GM12878 (cell line): ENCODE data around the gene APEX2. TPM values are rescaled to one million over a fixed set of nuclear protein-coding genes. Genes with fewer than 3 reads are reported as not detected.
A peak's percentile ranks its signal among the peaks of the same experiment; 100 is the strongest.

Experiments
- ATAC-seq: fragments of 200-7000 bp; cut with Tn5 transposase; 3 replicates; pipeline ENCODE4 v1.9.1; 2020; ENCODE audit warnings: mild to moderate bottlenecking, moderate library complexity
- BruUV-seq: library from RNA; stranded (reverse); fragments of 400-500 nt; replicated peaks from 2 replicates; lab custom pipeline; 2021; lab: Mats Ljungman, UMichigan
- CTCF ChIA-PET: fragments of 300-600 bp; sonication (Branson Sonifier 250); formaldehyde crosslinking; extraction: SDS; loops from one replicate; lab custom pipeline; 2021; ENCODE audit warnings: inconsistent platforms; lab: Yijun Ruan, JAX
- POLR2A ChIA-PET: fragments of 350-600 bp; formaldehyde crosslinking; extraction: SDS; loops from one replicate; lab custom pipeline; 2021; ENCODE audit warnings: inconsistent platforms; lab: Charles Lee
- RAD21 ChIA-PET: fragments of 300-600 bp; sonication (Branson Sonifier 250); formaldehyde crosslinking; loops from one replicate; lab custom pipeline; 2023; ENCODE audit warnings: antibody characterized with exemption; ENCODE audit not compliant: unreplicated experiment; lab: Charles Lee
- SMC1A ChIA-PET: fragments of 300-600 bp; sonication (Branson Sonifier 250); formaldehyde crosslinking; loops from one replicate; lab custom pipeline; 2023; ENCODE audit not compliant: unreplicated experiment, uncharacterized antibody; lab: Charles Lee
- DNase-seq: peaks from one replicate; pipeline ENCODE4 v3.0.0-alpha.2; 2011; ENCODE audit warnings: low read depth, low spot score
- FAIRE-seq: peaks from 3 replicates; lab custom pipeline; 2011; peaks lifted over from hg19 to GRCh38; lab: Jason Lieb, UNC
- H2AFZ ChIP-seq: 2 replicates; pipeline ENCODE4 v1.6.0; 2011; ENCODE audit warnings: low read depth, low read length, control low read depth; ENCODE audit not compliant: control insufficient read depth
- H3K27ac ChIP-seq: 2 replicates; pipeline ENCODE4 v1.5.1; 2011; ENCODE audit warnings: control low read depth; ENCODE audit not compliant: control insufficient read depth, insufficient read depth
- H3K27me3 ChIP-seq, 2 experiments: replicated peaks in 1 of 2; 2 replicates each; pipeline versions ENCODE4 v1.6.0 to v1.6.1; 2011; ENCODE audit warnings: low read length in 1 of 2; ENCODE audit not compliant: control insufficient read depth in 2 of 2, insufficient read depth in 2 of 2
- H3K36me3 ChIP-seq, 2 experiments: 2 replicates each; pipeline ENCODE4 v1.5.1; 2011; ENCODE audit warnings: low read length in 1 of 2; ENCODE audit not compliant: control insufficient read depth in 2 of 2, insufficient read depth in 2 of 2
- H3K4me1 ChIP-seq: 2 replicates; pipeline ENCODE4 v1.6.1; 2011; ENCODE audit warnings: mild to moderate bottlenecking, low read length, moderate library complexity, mixed read lengths; ENCODE audit not compliant: control insufficient read depth, insufficient read depth
- H3K4me2 ChIP-seq: 2 replicates; pipeline ENCODE4 v1.6.0; 2011; ENCODE audit warnings: control low read depth; ENCODE audit not compliant: control insufficient read depth, insufficient read depth
- H3K4me3 ChIP-seq: fragments of 200-600 bp; sonication (generic); 2 replicates; pipeline ENCODE4 v1.5.1; 2016
- H3K79me2 ChIP-seq: 2 replicates; pipeline ENCODE4 v1.6.0; 2011; ENCODE audit warnings: low read length; ENCODE audit not compliant: control insufficient read depth, insufficient read depth
- H3K9ac ChIP-seq: 2 replicates; pipeline ENCODE4 v1.8.0; 2011; ENCODE audit warnings: low read length, control low read depth, mixed read lengths; ENCODE audit not compliant: control insufficient read depth, insufficient read depth
- H3K9me3 ChIP-seq: replicated peaks from 3 replicates; pipeline ENCODE4 v1.5.1; 2011; ENCODE audit warnings: mild to moderate bottlenecking, low read length; ENCODE audit not compliant: control insufficient read depth, insufficient read depth
- H4K20me1 ChIP-seq: 2 replicates; pipeline ENCODE4 v1.6.0; 2011; ENCODE audit not compliant: control insufficient read depth, insufficient read depth
- CEBPB ChIP-seq, 2 experiments: fragments of 150-350 bp in 1 of 2; IDR thresholded peaks; 2 replicates each; pipeline ENCODE4 v1.6.1; 2012 to 2014; ENCODE audit warnings: low read depth in 2 of 2, low read length in 2 of 2, borderline replicate concordance in 1 of 2, inconsistent platforms in 1 of 2
- CREB1 ChIP-seq: IDR thresholded peaks from 2 replicates; pipeline ENCODE4 v1.6.1; 2012; ENCODE audit warnings: low read depth, mild to moderate bottlenecking, inconsistent platforms
- EP300 ChIP-seq, 2 experiments: fragments of 150-350 bp in 1 of 2; IDR thresholded peaks; 2 replicates each; pipeline ENCODE4 v1.6.1; 2011 to 2012; ENCODE audit warnings: low read depth in 2 of 2, low read length in 2 of 2, borderline replicate concordance in 1 of 2, improper control_type of control experiment in 1 of 2, inconsistent platforms in 1 of 2; ENCODE audit not compliant: control insufficient read depth in 1 of 2
- KLF5 ChIP-seq: fragments of 450-650 bp; IDR thresholded peaks from 2 replicates; pipeline ENCODE4 v1.6.1; 2014; ENCODE audit warnings: mild to moderate bottlenecking; ENCODE audit not compliant: partially characterized antibody
- MTA2 ChIP-seq: fragments of 450-650 bp; IDR thresholded peaks from 2 replicates; pipeline ENCODE4 v1.6.1; 2016; ENCODE audit warnings: low read depth, mild to moderate bottlenecking, moderate library complexity
- NRF1 ChIP-seq: conservative IDR thresholded peaks from 2 replicates; pipeline ENCODE4 v1.6.1; 2011; ENCODE audit warnings: mild to moderate bottlenecking, low read depth, low read length, improper control_type of control experiment
- RAD21 ChIP-seq: IDR thresholded peaks from 2 replicates; pipeline ENCODE4 v1.6.1; 2011; ENCODE audit warnings: mild to moderate bottlenecking, low read depth, low read length, moderate library complexity; ENCODE audit not compliant: insufficient read depth
- RELB ChIP-seq: fragments of 450-650 bp; IDR thresholded peaks from 2 replicates; pipeline ENCODE4 v1.6.1; 2017; ENCODE audit warnings: low read depth, mild to moderate bottlenecking, moderate library complexity
- SIX5 ChIP-seq: IDR thresholded peaks from 2 replicates; pipeline ENCODE4 v1.6.1; 2011; ENCODE audit warnings: mild to moderate bottlenecking, low read depth, low read length, moderate library complexity; ENCODE audit not compliant: severe bottlenecking
- SUZ12 ChIP-seq: fragments of 200-600 bp; sonication (generic); IDR thresholded peaks from one replicate; pipeline ENCODE4 v1.6.1; 2018; ENCODE audit warnings: antibody characterized with exemption, mild to moderate bottlenecking; ENCODE audit not compliant: unreplicated experiment
- ZNF24 ChIP-seq: fragments of 450-650 bp; IDR thresholded peaks from 2 replicates; pipeline ENCODE4 v1.6.1; 2017; ENCODE audit warnings: antibody characterized with exemption, mild to moderate bottlenecking
- ZNF592 ChIP-seq: fragments of 450-650 bp; IDR thresholded peaks from 2 replicates; pipeline ENCODE4 v1.6.1; 2017; ENCODE audit warnings: mild to moderate bottlenecking, moderate library complexity
- WGBS: methylation state at CpG from one replicate; pipeline ENCODE4 v1.1.6; 2016; ENCODE audit warnings: low lambda C conversion rate; ENCODE audit not compliant: insufficient replicate concordance, insufficient coverage; ENCODE audit errors: missing lambda C conversion rate; 5-methylcytosine and 5-hydroxymethylcytosine counted together
- in situ Hi-C: fragments of 300-500 bp; cut with MboI; formaldehyde crosslinking; loops from 9 replicates; pipeline ENCODE4 v1.14.3; 2018; ENCODE audit warnings: mixed read lengths
- intact Hi-C: fragments of 100-400 bp; cut with micrococcal nuclease; formaldehyde crosslinking; loops from one replicate; pipeline ENCODE4 v1.14.2; 2022; ENCODE audit not compliant: unreplicated experiment
- polyA plus RNA-seq, 11 experiments: library from polyadenylated mRNA; depleted of rRNA in 4 of 11; unstranded in 6 of 11; stranded (reverse) in 5 of 11; fragments of >200 nt; fragmentation: Nextera tagmentation in 4 of 11; fragmentation: Illumina TruSeq in 1 of 11; extraction: Ambion mirVana in 4 of 11; extraction: Trizol in 1 of 11; gene quantifications; 1 replicate in 1 of 11; 2 replicates in 10 of 11; pipeline versions ENCODE4 v1.2.1 to v1.2.3, GENCODE V29; 2011 to 2016; ENCODE audit warnings: inconsistent platforms in 2 of 11, missing spikeins in 2 of 11, low read depth in 1 of 11
- total RNA-seq, 4 experiments: library from RNA; depleted of rRNA in 3 of 4; stranded (reverse); fragments of >200 nt in 3 of 4; fragmentation: Illumina TruSeq in 1 of 4; extraction: Trizol in 1 of 4; gene quantifications; 2 replicates each; pipeline versions ENCODE4 v1.2.1 to v1.2.3, GENCODE V29; 2013 to 2021
- TF ChIP-seq, protein P1 (sequence below), 3 experiments: IDR thresholded peaks in 2 of 3; conservative IDR thresholded peaks in 1 of 3; 2 replicates each; pipeline ENCODE4 v1.5.1; 2011; ENCODE audit warnings: low read depth in 3 of 3, low read length in 3 of 3, mild to moderate bottlenecking in 3 of 3, control low read depth in 2 of 3, moderate library complexity in 2 of 3, inconsistent platforms in 1 of 3, mixed read lengths in 1 of 3; ENCODE audit not compliant: control insufficient read depth in 2 of 3, insufficient read depth in 1 of 3; ENCODE audit errors: extremely low read depth in 1 of 3

The APEX2 gene
- total and polyA plus RNA-seq, 10 of the 15 experiments (the other 5 are each of a cell fraction or from before 2014, with no cell fraction given): 14.9 to 51.7 (median 35.6) TPM

GRCh38 chrX:54994099-54994498, 6.1 kb upstream of the APEX2 start, which contains the start of gene PFKFB1:
Gene PFKFB1 (minus strand): TSS chrX:54994188. CDS start chrX:54994007, 181 bp downstream.
- no peak for FAIRE-seq
- ChIA-PET RAD21 (no interaction called here), CTCF (no interaction called here), POLR2A (no interaction called here), SMC1A (no interaction called here)
- H3K4me2 ChIP-seq: no peak within 1 kb of the TSS
- H2AFZ ChIP-seq: 0 out of 2 replicates have a peak within 1 kb of the TSS, but pooled peaks have one; percentile 7
- H3K4me1 ChIP-seq: no peaks in the 10 kb centered on the region; the same call in 1 of the 2 replicates
- in situ Hi-C loops: no loop called here
- intact Hi-C loops: no loop called here
- BruUV-seq: no TSS peak
- no peaks in the 10 kb centered on the region for H3K27me3 ChIP-seq
- no peak within 1 kb of the TSS for H3K27ac ChIP-seq
- no peak within 1 kb of the TSS for H3K9ac ChIP-seq
- no peak within 1 kb of the TSS for H3K4me3 ChIP-seq
- no peaks in the 10 kb centered on the region for H3K79me2 ChIP-seq
- WGBS: 34% methylated on average over 2 of the region's 2 CpGs
- H4K20me1 ChIP-seq: no peaks in the 10 kb centered on the region
- no peaks in the 10 kb centered on the region for H3K9me3 ChIP-seq
- no peaks in the 10 kb centered on the region for H3K36me3 ChIP-seq
- no peak for DNase-seq
- no peak for ATAC-seq
- TF ChIP-seq CREB1: no peak
- no peak for TF ChIP-seq CEBPB (IDR thresholded peaks at IDR 0.05; ENCODE audit: borderline replicate concordance in 1 of 2, low read depth in 2 of 2, low read length in 2 of 2)
- TF ChIP-seq MTA2: no peak
- TF ChIP-seq SIX5: no peak
- no peak for TF ChIP-seq NRF1
- TF ChIP-seq KLF5: no peak
- TF ChIP-seq EP300 (IDR thresholded peaks at IDR 0.05; ENCODE audit: borderline replicate concordance in 1 of 2, control insufficient read depth in 1 of 2, low read depth in 2 of 2, low read length in 2 of 2): no peak
- TF ChIP-seq ZNF24: no peak
- TF ChIP-seq SUZ12: no peak
- no peak for TF ChIP-seq RELB
- TF ChIP-seq ZNF592: no peak
- TF ChIP-seq, protein P1, sequence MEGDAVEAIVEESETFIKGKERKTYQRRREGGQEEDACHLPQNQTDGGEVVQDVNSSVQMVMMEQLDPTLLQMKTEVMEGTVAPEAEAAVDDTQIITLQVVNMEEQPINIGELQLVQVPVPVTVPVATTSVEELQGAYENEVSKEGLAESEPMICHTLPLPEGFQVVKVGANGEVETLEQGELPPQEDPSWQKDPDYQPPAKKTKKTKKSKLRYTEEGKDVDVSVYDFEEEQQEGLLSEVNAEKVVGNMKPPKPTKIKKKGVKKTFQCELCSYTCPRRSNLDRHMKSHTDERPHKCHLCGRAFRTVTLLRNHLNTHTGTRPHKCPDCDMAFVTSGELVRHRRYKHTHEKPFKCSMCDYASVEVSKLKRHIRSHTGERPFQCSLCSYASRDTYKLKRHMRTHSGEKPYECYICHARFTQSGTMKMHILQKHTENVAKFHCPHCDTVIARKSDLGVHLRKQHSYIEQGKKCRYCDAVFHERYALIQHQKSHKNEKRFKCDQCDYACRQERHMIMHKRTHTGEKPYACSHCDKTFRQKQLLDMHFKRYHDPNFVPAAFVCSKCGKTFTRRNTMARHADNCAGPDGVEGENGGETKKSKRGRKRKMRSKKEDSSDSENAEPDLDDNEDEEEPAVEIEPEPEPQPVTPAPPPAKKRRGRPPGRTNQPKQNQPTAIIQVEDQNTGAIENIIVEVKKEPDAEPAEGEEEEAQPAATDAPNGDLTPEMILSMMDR (IDR thresholded peaks at IDR 0.05 in 2 of 3, conservative IDR thresholded peaks at IDR 0.05 in 1 of 3; ENCODE audit: control insufficient read depth in 2 of 3, extremely low read depth in 1 of 3, insufficient read depth in 1 of 3, low read depth in 3 of 3, low read length in 3 of 3): no peak
- no peak for TF ChIP-seq RAD21
